ENCODE results near the gene HCN3.
A peak's percentile ranks its signal among the peaks of the same experiment; 100 is the strongest.
"Not testable (repeated sequence)": the region's sequence is repeated elsewhere in the genome, so short reads cannot be mapped to it uniquely, and the experiment has no call there.

The HCN3 gene

DNA sequence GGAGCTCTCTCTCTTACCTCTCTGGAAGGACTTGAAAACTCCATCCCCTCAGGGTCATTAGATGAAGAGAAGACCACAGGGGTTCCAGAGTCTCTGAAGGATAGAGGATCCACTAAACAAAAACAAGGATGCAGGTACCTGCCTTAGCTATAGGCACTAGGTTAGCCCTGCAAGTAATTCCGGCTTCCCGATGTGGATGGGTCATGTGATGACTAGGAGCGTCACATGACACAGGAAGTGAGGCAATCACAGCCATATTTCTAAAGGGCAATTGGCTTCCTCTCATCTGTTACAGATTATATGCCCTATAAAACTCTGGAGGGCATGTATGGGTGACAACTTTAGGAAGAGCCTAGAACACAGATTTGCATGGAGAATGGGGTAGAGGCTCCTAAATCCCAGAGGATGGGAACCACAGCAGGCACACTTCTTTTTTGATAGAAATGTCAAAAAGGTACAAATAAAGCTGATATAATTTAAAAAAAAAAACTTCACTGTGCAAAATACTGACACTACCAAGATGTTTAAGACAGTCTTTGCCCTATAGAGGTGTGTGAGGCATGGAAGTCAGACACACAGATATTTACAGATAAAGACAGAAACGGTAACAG lies 36.1 kb upstream of the HCN3 start:
- no peak for DNase-seq (ENCODE audit: extremely low read depth, insufficient read length)
- Histone ChIP-seq H3K27me3 (replicated peaks; ENCODE audit: control insufficient read depth, insufficient read depth, low read length) (no peaks in the 10 kb centered on the region), H3K4me3 (replicated peaks; ENCODE audit: low read depth, low read length) (peak overlapping the region; percentile 60), H3K36me3 (ENCODE audit: control insufficient read depth, insufficient read depth, low read length) (peaks cover 2% of the 10 kb centered on the region; the same call in 1 of the 2 replicates)
- TF ChIP-seq, protein P1, sequence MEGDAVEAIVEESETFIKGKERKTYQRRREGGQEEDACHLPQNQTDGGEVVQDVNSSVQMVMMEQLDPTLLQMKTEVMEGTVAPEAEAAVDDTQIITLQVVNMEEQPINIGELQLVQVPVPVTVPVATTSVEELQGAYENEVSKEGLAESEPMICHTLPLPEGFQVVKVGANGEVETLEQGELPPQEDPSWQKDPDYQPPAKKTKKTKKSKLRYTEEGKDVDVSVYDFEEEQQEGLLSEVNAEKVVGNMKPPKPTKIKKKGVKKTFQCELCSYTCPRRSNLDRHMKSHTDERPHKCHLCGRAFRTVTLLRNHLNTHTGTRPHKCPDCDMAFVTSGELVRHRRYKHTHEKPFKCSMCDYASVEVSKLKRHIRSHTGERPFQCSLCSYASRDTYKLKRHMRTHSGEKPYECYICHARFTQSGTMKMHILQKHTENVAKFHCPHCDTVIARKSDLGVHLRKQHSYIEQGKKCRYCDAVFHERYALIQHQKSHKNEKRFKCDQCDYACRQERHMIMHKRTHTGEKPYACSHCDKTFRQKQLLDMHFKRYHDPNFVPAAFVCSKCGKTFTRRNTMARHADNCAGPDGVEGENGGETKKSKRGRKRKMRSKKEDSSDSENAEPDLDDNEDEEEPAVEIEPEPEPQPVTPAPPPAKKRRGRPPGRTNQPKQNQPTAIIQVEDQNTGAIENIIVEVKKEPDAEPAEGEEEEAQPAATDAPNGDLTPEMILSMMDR (IDR thresholded peaks at IDR 0.05; ENCODE audit: insufficient read depth, low read length, poor library complexity, severe bottlenecking) = no peak

DNA sequence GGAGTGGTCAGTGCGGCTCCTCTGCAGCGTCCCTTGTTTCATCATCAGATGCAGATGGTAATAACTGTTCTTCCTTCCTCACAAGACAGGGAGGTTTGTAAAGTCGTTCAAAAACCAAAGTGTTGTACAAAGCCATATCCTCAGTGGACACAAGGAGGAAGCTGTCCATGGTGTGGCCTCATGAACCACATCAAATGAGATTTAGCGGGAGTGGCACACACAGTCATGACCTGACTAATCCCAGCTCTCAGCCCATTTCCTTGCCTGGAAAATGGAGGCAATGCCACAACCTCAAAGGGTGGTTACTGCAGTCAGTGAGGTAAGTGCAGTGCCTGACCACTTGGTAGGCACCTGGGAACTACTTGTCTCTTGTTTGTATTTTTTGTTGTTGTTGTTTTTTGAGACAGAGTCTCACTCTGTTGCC lies 35.4 kb upstream of the HCN3 start:
- H3K36me3 ChIP-seq (ENCODE audit: control insufficient read depth, insufficient read depth, low read length) = peaks cover 2% of the 10 kb centered on the region; the same call in 1 of the 2 replicates
- TF ChIP-seq, protein P1 (IDR thresholded peaks at IDR 0.05; ENCODE audit: insufficient read depth, low read length, poor library complexity, severe bottlenecking) = no peak
- no peaks in the 10 kb centered on the region for H3K27me3 ChIP-seq (replicated peaks; ENCODE audit: control insufficient read depth, insufficient read depth, low read length)
- DNase-seq (ENCODE audit: extremely low read depth, insufficient read length) = no peak
- no peak overlapping the region for H3K4me3 ChIP-seq (replicated peaks; ENCODE audit: low read depth, low read length)

DNA sequence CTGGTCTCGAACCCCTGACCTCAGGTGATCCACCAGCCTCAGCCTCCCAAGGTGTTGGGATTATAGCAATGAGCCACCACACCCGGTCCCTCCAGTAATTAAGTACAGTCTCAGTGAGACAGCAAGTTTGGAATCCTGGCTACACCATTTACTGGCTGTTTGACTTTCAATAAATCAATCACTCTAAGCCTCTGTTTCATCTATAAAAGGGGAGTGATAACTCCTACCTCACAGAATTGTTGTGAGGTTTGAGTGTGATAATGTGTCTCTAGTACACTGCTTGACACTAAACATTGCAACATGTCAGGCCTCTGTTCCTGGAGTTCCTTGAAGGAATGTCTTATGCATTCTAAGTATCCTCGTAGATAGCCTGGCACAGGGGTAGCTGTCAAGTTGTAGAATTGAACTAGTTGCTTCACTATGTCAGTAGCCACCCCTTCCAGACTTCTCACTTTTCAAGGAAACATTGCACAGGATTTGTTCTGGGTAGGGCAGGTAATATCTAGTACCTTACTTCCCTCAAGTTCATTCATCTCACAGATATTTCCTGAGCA lies 34.4 kb upstream of the HCN3 start:
- DNase-seq (ENCODE audit: extremely low read depth, insufficient read length) = no peak
- H3K36me3 ChIP-seq (ENCODE audit: control insufficient read depth, insufficient read depth, low read length) = peaks cover under 1% of the 10 kb centered on the region; the same call in 1 of the 2 replicates
- no peaks in the 10 kb centered on the region for H3K27me3 ChIP-seq (replicated peaks; ENCODE audit: control insufficient read depth, insufficient read depth, low read length)
- TF ChIP-seq, protein P1 (IDR thresholded peaks at IDR 0.05; ENCODE audit: insufficient read depth, low read length, poor library complexity, severe bottlenecking) = no peak
- H3K4me3 ChIP-seq (replicated peaks; ENCODE audit: low read depth, low read length) = peak overlapping the region; percentile 71

DNA sequence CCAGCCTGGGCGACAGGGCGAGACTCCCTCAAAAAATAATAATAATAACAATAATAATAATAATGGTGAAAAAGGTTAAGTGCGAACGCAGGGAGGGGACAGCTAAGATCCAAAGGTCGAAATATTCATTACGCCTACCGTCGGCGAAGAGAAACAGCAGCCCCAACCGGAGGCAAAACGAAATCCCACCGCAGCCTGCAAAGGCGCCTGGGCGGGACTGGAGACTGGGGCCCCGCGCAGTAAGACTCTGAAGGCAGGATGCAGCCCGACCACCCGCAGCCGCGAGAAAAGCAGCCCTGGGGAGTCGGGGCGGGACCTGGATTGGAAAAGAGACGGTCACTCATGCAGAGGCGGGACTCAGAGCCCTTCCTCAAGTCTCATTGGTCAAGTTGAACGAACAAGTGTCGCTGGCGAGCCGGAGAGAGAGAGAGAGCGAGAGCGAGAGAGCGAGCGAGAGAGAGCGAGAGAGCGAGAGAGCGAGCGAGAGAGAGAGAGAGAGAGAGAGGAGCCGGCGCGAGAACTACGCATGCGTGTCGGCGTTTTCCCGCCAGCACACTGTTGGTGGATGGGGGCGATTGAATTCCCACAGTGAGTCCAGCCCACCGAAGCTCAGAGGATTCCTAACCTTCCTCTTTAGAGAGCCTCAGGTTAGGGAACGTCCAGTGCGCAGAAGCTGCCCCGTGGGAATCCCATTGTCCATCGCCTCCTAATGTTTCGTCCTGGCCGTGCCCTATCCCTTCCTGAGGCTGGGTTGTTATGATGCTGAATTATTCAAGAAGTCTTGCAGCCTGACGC lies 32.7 kb upstream of the HCN3 start:
- peak overlapping the region; percentile 71 for H3K4me3 ChIP-seq (replicated peaks; ENCODE audit: low read depth, low read length)
- peak; percentile 95 for DNase-seq (ENCODE audit: extremely low read depth, insufficient read length)
- TF ChIP-seq, protein P1 (IDR thresholded peaks at IDR 0.05; ENCODE audit: insufficient read depth, low read length, poor library complexity, severe bottlenecking) = peak; percentile 37

DNA sequence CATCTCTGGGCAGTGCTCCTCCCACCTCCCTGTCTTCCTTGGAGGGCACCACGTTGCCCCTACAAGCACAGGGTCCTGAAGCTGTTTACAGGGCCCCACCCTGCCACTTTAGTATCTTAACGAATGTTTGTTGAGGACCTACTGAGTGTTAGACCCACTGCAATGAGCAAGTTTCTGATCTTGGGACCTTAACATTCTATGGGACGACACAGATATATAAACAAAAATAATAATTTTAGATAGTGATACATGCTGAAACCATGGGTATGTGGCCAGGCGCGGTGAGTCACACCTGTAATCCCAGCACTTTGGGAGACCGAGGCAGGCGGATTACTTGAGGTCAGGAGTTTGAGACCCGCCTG lies 32.1 kb upstream of the HCN3 start:
- Histone ChIP-seq H3K36me3 (ENCODE audit: control insufficient read depth, insufficient read depth, low read length) (no peaks in the 10 kb centered on the region; the same call in 1 of the 2 replicates), H3K27me3 (replicated peaks; ENCODE audit: control insufficient read depth, insufficient read depth, low read length) (no peaks in the 10 kb centered on the region), H3K4me3 (replicated peaks; ENCODE audit: low read depth, low read length) (peak overlapping the region; percentile 71)
- no peak for DNase-seq (ENCODE audit: extremely low read depth, insufficient read length)
- TF ChIP-seq, protein P1 (IDR thresholded peaks at IDR 0.05; ENCODE audit: insufficient read depth, low read length, poor library complexity, severe bottlenecking) = no peak

More for the DNA sequence above, 32.7 kb upstream of the HCN3 start:
- Histone ChIP-seq H3K36me3 (ENCODE audit: control insufficient read depth, insufficient read depth, low read length) (no peaks in the 10 kb centered on the region; the same call in 1 of the 2 replicates), H3K27me3 (replicated peaks; ENCODE audit: control insufficient read depth, insufficient read depth, low read length) (no peaks in the 10 kb centered on the region)

DNA sequence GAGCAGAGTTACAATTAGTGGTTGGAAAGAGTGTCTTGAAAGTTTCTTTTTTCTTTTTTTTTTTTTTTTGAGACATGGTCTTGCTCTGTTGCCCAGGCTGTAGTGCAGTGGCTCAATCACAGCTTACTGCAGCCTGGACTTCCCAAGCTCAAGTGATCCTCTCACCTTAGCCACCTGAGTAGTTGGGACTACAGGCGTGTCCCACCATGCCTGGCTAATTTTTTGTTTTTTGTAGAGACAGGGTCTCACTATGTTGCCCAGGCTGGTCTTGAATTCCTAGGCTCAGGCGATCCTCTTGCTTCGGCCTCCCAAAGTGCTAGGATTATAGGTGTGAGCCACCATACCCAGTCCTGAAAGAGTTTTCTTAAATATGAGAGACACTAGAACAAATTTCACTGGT lies 30.5 kb upstream of the HCN3 start:
- H3K36me3 ChIP-seq (ENCODE audit: control insufficient read depth, insufficient read depth, low read length); H3K4me3 ChIP-seq (replicated peaks; ENCODE audit: low read depth, low read length); DNase-seq (ENCODE audit: extremely low read depth, insufficient read length); H3K27me3 ChIP-seq (replicated peaks; ENCODE audit: control insufficient read depth, insufficient read depth, low read length): not testable (repeated sequence)
